GM04503 (cell line): ENCODE measurements around the gene IFITM5.

Experiments used
- DNase-seq: peaks from one replicate; pipeline ENCODE4 v3.0.0-alpha.2; 2012; ENCODE audit warnings: low read depth

Gene IFITM5

GRCh38 chr11:283405-284104 lies 15.8 kb downstream of the IFITM5 start:
- DNase-seq = no peak

DNA sequence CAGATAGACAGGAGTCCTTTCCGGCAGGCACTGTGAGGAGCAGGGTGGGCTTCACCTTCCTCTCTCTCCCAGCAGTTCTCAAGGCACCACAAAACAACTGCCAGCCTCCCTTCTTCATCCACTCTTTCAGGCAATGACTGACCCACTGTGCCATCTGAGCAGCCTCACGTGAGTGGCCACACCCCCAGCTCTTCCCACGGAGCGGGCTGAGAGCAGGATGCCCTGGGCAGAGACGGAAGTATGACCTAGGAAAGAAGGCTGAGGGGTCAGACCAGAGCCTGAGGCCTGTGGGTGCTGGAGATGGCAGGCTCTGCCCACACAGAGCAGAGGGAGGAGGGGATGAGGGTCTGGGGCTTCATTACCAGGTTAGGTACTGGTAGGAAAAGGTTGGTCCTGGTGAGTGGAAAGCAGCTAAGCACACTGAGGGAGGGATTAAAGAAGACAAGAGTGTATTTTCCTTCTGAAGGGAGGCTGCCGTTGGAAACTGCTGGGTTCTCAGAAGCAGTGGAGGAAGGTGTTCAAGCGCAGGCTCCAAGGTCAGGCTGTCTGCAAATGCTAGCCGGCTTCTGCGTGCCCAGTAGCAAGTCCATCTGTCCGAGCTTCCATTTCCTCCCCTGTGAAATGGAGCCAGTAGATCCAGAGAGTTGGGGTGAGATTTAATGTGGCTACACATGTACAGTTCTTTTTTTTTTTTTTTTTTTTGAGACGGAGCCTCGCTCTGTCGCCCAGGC lies 16.5 kb downstream of the IFITM5 start:
- no peak for DNase-seq

GRCh38 chr11:282171-282570 lies 17.2 kb downstream of the IFITM5 start:
- no peak for DNase-seq

- DNase-seq = no peak
Observed at GRCh38 chr11:281486-282161, 17.7 kb downstream of the IFITM5 start.

DNA sequence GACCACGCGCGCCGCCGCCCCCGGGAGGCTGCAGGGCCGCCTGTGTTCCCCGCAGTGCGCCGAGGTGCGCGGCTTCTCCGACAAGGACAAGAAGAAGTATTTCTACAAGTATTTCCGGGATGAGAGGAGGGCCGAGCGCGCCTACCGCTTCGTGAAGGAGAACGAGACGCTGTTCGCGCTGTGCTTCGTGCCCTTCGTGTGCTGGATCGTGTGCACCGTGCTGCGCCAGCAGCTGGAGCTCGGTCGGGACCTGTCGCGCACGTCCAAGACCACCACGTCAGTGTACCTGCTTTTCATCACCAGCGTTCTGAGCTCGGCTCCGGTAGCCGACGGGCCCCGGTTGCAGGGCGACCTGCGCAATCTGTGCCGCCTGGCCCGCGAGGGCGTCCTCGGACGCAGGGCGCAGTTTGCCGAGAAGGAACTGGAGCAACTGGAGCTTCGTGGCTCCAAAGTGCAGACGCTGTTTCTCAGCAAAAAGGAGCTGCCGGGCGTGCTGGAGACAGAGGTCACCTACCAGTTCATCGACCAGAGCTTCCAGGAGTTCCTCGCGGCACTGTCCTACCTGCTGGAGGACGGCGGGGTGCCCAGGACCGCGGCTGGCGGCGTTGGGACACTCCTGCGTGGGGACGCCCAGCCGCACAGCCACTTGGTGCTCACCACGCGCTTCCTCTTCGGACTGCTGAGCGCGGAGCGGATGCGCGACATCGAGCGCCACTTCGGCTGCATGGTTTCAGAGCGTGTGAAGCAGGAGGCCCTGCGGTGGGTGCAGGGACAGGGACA lies 18.4 kb downstream of the IFITM5 start:
- DNase-seq = no peak

DNA sequence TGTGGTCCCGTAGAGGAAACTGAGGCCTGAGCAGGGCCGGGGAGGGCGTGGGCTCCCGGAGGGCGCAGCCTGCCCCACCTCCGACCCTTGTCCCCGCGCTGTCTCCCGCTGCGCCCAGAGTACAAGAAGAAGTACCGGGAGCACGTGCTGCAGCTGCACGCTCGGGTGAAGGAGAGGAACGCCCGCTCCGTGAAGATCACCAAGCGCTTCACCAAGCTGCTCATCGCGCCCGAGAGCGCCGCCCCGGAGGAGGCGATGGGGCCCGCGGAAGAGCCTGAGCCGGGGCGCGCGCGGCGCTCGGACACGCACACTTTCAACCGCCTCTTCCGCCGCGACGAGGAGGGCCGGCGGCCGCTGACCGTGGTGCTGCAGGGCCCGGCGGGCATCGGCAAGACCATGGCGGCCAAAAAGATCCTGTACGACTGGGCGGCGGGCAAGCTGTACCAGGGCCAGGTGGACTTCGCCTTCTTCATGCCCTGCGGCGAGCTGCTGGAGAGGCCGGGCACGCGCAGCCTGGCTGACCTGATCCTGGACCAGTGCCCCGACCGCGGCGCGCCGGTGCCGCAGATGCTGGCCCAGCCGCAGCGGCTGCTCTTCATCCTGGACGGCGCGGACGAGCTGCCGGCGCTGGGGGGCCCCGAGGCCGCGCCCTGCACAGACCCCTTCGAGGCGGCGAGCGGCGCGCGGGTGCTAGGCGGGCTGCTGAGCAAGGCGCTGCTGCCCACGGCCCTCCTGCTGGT lies 19.2 kb downstream of the IFITM5 start:
- no peak for DNase-seq

GRCh38 chr11:279040-279965 lies 20.0 kb downstream of the IFITM5 start:
- no peak for DNase-seq

GRCh38 chr11:278001-278951 lies 21.1 kb downstream of the IFITM5 start, which contains the start of gene NLRP6:
Gene NLRP6 (plus strand): TSS chr11:278407. CDS start chr11:278570, 163 bp downstream.
- no peak for DNase-seq

DNA sequence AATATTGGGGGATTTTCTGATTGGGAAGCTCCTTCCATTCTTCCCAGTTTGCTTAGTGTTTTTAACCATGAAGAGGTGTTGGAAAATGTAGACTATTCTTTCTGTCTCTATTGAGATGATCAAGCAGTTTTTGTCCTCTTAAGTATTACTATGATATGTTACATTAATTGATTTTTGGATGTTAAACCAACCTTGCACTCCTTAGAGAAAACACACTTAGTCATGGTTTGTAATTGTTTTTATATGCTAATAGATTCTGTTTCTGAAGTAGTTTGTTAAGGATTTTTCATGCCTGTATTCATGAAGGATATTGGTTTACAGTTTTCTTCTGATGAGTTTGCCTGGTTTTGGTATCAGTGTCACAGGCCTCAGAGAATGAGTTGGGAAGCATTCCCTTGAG lies 23.1 kb downstream of the IFITM5 start:
- DNase-seq = no peak

DNA sequence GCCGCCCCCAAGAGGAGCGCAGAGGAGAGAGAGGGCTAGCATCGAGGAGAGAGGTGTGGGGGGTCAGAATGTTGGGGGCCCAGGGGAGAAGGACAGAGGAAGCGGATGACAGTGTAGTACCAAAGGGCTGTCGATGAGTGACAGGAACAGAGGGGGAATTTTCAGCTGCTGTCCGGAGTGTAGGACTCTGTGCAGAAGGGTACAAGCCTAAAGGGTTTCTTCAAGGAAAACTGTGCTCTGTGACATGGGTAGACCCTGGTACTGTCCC lies 26.5 kb downstream of the IFITM5 start:
- no peak for DNase-seq

- DNase-seq = no peak
Observed at GRCh38 chr11:272195-272930, 27.0 kb downstream of the IFITM5 start.

- no peak for DNase-seq
Observed at GRCh38 chr11:271319-271715, 28.0 kb downstream of the IFITM5 start.

DNA sequence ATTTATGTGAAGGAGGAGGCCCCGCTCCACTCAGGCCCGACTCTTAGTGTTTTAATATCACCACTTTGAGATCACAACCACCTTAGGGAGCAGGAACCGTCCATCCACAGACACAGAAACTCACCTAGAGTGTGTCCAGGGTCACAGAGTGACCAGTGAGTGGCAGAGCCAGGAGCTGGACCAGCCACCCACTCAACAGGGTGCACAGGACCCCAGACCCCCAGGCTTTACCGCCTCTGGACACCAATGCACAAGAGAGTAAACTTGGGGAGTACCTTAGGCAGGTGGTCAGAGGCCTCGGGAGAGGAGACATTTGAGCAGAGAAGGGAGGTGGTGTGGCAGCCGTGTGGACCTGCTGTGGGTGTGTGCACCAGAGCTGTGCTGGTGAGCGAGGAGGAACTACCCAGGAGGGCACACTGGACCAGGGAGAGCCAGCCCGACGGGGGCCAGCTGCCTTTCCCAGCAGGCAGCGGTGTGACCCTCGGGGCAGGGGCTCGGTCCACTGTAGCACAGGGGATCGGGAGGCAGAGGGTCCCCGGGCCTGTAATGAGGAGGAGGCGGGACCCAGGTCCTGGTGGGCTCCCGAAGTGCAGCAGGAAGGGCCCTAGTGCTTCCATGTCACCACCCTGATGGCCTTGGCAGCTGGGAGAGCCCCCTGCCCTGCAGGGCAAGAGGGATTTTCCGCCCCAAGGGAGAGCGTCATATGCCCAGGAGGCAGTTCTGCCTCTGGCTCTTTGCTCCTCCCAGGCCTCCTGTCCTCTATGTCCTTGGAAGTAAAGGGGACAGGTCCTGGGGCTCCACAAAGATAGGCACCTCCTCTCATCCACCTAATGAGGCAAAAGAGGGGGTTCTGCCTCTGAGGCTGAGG lies 28.6 kb downstream of the IFITM5 start:
- DNase-seq = no peak

GRCh38 chr11:269146-269890 lies 30.0 kb downstream of the IFITM5 start:
- DNase-seq = no peak

DNA sequence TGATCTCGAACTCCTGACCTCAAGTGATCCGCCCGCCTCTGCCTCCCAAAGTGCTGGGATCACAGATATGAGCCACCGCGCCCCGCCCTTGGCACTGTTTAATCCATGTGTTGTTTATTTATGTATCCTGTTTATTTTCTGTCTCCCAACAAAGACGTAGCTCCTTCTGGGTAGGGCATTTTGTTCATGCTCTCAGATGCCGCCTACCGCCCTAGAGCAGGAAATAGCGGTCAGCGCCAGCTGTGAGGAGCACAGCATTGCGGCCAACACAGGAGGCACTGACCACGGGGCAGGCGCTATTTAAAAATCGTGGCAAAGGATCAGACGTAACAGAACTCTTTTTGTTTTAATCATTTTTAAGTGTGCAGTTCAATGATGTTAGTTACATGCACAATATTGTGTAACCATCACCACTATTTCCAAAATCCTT lies 30.6 kb downstream of the IFITM5 start:
- DNase-seq = peak; percentile 23

- DNase-seq = no peak
Observed at GRCh38 chr11:267491-267994, 31.8 kb downstream of the IFITM5 start.
